GM21528 (cell line): ENCODE measurements around the gene MAN1C1.

Experiments used
- ATAC-seq: cut with Tn5 transposase; IDR thresholded peaks from one replicate; pipeline ENCODE4 v1.9.1; 2021; ENCODE audit warnings: mild to moderate bottlenecking, moderate library complexity; ENCODE audit not compliant: unreplicated experiment, low FRiP score

Gene MAN1C1

DNA sequence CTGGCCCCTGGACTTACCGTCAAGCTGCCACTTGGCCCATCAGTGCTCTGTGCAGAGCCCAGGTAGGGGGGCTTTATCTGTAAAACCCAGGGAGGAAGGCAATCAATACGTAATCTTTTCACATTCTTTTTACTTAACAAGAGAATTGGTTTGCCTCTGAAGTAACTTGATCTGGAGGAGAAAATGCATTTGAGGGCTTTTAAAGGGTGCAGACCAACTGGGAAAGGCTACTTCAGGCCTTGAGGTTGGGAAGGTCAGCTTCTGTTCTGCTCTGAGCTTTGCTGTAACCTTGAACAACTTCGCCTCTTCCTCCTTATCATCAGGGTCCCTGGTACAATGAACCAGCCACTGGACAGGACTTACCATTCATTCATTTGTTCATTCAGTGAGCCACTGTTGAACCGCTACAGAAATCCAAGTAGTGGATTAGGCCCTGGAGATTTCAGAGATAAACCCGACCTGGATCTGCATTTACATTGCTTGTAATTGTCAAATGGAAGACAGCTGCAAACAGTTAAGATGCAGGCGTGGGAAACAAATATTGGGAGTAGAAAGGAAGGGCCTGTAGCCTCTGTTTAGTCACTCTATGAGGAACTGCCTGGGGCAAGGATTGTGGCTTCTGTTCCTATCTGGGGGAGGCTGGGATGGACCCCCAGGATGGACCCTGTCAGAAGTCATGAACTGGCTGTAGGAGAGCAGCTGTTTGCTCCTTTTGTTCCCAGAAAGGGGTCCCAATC is 90.9 kb downstream of the MAN1C1 start:
- ATAC-seq: no peak

DNA sequence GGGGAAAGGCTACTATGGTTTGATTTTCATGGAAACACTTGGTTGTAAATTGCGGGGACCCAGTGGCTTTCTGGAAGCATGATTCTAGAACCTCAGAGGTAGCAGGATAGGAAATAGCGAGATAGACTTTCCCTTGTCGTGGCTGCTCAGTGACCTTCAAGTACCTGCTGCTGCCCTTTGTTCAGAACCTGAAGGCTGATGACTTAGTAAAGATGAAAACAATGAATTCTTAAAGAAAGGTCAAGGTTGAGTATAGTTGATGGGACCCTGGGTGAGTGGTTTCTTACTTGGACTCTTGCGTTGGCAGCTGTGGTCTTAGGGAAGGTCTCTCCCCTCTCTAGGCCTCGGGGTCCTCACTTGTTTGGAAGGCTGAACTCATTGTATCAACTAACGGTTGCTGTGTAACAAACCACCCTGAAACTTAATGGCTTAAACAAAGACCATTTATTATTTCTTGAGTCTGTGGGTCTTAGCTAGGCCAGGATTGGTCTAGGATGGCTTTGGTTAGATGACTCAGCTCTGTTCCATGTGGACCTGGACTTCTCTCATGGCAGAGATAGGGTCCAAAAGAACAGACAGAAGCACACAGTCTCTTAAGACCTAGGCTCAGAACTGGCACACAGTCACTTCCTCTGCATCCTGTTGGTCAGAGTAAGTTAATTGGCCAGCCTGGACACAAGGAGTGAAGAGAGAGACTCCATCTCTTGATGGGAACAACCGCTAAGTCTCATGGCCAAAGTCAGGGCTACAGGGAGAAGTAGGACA is 94.2 kb downstream of the MAN1C1 start:
- no peak for ATAC-seq

DNA sequence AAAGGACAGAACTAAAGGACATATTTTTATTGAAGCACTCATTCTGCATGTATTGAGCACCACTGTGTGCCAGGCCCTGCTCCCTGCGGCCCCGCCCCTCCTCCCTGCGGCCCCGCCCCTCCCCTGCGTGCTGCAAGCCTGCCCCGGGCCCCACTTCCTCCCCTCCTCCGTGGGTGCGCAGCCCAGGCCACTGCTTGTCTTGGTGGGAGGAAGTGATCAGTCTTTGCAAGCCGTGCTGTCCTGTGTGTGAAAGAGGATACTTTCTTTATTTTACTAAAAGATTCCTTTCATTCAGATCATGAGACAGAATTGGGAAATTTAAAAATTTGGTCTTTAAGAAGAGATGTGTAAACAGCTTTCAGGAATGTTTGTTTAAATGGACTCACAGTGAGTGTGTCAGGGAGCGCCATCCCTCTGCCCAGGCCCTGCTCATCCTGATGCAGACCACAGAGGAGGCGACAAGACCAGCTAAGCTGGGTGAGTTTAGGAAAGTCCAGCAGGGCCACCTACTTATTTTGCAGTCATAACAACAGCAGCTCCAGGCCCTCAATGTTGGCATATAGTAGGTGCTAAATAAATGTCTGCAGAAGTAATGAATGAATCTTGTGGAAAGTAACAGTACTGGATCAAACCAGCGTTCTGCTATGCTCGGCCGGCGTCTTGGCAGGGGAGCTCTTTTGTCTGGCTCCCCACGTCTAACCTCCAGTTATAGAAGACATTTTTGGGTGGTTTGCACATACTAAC is 95.1 kb downstream of the MAN1C1 start:
- ATAC-seq: no peak

DNA sequence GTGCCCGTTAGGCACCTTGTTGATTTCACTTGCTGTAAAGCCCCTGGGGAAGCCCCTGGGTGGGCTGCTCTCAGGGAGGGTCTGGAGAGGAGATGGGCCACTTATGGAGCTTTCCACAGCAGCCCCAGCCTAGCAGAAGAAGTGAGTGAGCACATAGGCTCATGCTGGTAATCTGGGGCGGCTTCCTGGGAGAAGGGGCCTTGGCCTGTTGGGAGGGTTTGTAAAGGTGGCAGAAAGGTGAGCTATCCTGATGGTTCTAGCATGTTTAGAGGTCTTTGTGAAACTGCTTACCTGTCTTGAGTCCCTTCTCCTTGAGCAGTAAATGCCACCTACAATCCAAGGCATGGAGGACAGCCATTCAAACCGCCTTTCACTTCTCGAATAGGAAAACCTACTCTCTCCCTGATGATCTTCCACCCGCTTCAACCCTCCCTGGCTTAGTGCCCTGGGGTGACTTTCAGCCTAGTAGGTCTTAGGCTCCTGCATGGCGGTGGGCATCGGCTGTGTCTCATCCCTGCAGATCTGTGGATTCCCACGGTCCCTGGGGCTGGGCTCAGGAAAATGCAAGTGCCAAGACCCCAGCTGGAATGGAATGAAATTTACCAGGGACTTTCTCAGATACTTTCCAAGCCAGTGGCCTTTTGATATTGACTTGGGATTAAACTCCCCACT is 95.8 kb downstream of the MAN1C1 start:
- ATAC-seq: no peak

DNA sequence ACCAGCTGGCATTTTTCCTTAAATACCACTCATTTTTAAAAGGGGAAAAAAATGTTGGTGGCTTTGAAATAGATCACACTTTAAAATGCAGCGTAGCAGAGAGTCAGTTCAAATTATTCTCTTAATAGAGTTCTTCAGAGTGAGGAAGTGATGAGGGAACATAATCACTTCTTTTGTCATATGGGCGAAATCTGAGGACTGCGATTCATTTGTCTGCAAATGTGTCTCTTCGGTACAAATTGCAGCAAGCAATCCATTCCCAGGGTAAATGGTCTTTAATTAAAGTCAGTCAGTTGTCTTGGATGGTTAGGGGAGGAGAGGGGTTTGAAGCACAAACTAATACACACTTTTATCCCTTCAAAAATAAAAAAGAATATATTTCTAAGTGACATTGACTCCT is 97.4 kb downstream of the MAN1C1 start:
- no peak for ATAC-seq

DNA sequence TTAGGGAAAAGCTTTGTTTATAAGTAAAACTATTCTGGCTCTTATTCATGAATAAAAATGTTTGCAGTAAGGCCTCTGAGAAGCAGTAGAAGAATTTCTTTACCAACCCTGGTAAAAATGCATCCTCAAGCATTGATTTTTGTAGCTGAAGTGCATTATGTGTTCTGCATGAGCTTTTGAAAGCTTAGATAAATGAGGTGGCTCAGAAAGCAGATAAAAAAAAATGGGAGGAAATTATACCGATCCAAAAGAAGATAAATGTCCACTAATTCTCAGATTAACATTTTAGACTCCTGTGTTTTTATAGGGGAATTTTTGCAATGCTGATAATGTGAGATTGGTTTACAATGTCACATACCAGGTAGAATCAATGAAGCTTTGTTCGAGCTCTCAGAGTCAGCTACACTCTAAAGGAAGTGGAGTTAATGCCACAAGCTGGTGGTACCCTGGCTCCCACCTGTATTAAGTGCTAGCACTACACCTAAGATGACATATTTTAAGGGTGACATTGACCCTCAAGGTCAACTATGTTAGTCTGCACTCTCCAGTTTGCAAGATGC is 97.9 kb downstream of the MAN1C1 start:
- no peak for ATAC-seq

DNA sequence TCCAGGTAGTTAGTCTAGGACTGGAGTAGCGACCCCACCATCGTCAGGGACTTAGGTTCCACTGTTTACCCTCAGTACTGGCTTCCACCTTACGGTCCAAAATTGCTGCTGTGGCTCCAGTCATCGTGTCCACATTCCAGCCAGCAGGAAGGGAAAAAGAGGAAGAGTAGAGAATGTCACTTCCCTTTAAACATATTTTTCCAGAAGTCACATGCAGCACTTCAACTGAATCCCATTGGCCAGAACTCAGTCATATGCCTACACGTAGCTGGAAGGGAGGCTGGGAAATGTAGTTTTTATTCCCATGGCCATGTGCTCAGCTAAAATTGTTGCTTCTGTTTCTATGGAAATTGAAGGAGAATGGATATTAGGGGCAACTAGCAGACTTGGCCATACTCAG is 99.3 kb downstream of the MAN1C1 start:
- no peak for ATAC-seq

DNA sequence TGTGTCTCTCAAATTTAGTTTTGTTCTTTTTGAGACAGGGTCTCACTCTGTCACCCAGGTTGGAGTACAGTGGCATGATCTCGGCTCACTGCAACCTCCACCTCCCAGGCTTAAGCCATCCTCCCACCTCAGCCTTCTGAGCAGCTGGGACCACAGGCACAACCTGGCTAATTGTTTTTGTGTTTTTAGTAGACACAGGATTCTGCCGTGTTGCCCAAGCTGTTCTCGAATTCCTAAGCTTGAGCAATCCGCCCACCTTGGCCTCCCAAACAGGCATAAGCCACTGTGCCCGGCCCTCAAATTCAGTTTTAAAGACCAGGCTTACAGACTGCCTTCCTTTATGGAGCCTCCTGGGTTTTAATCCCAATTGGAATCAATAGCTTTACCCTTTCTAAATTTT is 99.7 kb downstream of the MAN1C1 start:
- no peak for ATAC-seq

DNA sequence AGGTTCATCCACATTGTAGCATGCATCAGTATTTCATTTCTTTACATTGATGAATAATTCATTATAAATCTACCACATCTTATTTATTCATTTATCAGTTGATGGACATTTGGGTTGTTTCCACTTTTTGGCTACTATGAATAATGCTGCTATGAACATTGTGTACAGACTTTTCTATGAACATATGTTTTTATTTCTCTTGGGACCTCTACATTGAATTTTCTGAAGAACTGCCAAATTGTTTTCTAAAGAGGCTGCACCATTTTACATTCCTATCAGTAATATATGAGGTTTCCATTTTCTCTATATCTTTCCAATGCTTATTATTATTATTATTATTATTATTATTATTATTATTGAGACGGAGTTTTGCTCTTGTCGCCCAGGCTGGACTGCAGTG is 102.1 kb downstream of the MAN1C1 start:
- no peak for ATAC-seq

DNA sequence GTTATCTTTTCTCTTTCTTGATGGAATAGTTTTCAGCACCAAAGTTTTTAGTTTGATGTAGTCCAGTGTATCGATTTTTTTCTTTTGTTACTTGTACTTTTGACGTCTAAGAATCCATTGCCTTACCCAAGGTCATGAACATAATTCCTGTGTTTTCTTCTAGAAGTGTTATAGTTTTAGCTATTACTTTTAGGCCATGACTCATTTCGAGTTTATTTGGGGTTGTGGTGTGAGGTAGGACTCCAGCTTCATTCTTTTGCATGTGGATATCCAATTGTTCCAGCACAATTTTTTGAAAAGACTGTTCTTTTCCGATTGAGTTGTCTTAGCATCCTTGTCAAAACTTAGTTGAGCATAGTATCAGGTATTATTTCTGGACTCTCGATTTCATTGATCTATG is 104.0 kb downstream of the MAN1C1 start:
- ATAC-seq: no peak

DNA sequence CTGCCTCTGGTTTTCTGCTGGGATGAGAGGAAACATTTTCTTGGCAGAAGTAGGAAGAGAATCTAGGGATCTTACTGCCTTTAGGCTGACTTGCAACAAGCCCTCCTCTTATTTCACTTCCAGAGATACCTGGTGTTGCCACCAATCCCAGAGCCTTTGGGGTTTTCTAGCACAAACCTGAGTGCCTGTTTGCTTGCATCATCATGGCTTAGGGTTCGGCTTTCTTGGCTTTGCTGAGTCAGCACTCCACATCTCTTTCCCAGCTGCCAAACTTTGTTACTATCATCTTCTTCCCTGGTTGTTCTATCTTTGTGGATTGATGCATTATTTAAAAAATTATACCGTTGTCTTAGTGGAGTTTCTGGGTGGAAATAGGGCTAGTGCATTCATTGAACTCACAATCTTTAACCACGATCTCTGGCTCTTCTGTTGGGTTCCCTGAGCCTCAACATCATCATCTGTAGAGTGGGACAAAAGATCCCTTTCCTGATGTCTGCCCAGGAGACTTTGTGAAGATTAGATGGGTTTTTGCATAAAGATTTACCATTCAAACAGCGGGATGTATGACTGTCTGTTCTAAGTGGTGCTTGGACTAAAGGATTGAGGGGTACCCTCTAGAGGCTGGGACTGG is 106.8 kb downstream of the MAN1C1 start:
- ATAC-seq: no peak

DNA sequence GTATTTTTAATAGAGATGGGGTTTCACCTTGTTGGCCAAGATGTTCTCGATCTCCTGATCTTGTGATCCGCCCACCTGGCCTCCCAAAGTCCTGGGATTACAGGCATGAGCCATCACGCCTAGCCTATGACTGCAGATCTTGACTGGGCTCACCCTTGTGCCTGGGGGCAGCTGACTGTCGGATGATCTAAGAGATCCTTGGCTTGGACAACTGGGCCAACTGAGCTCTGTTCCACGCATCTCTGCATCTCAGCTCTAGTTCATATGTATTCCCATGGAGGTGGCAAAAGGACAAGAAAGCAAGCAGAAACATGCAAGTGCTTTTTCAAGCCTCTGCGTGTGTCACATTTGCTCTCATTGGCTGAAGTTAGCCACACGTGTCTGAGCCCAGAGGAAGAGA is 107.6 kb downstream of the MAN1C1 start:
- ATAC-seq: no peak

DNA sequence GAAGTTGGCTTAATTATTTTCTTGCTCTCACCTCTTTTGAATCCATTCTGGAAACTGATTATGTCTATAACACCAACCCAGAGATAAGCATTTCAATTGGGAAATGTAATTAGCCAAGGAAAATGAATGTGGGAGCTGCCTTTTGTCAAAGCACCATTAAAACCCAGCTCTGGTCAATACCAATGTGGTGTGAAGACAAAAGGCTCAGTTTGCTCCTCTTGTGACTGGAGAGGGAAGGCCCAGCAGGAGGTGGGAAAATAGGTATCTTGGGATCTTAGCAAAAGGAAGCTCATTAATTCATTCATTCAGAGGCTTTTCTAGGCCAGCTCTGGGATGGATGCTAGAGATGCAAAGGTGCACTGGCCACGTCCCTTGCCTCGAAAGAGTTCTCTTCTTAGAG is 108.4 kb downstream of the MAN1C1 start:
- no peak for ATAC-seq

DNA sequence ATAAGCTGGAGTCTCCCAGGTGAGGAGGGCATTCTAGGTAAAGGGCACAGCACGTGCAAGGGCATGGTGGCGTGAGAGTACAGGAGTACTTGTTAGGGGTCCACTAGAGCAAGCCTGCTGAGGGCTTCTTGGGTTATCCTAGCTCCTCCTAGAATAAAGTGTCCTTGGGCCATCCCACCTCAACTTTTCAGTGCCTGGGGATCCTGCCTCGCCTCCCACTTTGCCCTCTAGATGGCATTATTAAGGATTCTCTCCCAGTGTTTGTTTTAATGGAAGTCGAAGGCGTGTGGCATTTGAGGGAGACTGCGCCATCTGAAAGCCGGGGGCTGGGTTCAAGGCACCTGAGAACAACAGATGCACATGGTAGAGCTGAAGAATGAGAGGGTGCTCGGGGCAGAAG is 108.9 kb downstream of the MAN1C1 start:
- ATAC-seq: no peak

DNA sequence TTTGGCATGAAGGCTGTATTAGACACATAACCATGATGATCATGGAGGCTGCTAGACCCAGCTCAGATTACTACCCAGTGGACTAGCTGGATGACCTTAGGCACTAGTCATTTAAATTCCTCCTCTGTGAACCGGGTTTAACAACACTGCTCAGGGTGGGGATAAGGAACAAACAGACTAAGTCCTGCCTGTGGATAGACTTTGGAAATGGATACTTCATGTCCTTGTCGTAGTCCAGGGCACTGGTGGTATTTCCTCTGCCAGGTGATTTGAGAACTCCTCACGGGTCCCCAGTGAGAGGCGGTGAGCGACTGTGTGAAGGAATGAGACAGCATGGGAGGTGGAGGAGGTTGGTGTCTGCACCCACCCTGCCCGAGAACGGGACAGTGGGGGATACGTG is 110.5 kb downstream of the MAN1C1 start:
- ATAC-seq: no peak

DNA sequence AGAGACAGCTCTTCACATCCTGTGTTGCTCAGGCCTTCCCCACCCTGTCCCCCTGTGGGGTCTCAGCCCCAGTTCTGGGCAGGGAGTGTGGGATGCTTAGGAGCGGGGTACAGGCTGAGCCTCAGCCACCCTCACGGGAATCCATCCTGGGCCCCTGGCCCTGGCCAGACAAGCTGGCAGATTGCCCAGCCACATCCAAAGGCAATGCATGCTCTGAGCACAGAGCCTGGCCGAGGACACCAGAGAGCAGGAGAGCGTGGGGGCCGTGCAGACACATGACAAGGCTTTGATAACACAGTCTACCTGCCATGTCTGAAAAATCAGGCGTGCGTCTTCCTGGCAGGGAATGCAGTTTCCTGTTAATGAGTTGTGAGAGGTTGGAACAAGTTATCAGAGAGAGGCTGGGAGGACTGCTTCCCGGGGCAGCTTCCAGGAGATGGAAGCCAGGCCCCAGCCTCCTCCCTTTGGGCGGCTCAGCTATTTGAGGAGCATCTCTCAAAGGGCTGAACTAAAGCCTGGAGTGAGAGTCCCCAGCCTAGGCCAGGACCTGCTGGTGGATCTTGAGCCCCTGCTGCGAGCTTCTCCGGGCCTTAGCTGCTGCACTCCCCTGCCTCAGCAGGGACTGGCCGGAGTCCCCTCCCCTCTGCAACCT is 111.2 kb downstream of the MAN1C1 start:
- ATAC-seq: no peak

DNA sequence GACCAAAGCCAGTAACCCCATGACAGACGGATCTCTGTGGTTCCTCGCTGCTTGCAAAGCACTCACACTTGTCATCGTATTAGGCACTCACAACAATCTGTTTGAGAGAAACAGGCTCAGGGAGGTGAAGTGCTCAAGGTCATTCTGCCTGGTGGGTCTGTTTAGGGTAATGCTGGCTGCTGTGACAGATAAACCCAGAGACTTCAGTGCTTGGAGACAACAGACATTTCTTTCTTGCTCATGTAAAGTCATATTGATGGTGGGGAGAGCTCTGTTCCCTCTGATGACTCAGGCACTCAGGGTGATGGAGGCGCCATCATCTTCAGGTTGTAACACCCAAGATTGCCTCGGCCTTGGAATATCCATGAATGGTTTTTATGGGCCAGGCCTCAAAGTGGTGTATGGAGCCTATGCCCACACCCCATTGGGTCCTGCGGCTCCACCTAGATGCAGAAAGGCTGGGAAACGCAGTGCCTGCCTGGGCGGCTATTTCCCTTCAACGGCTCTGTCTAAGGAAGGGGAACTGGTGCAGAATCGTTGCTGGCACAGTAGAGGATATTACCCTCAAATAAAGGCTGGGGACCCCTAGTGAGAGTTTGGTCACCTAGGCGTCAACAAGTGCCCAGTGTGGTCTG is 111.8 kb downstream of the MAN1C1 start:
- ATAC-seq: no peak

DNA sequence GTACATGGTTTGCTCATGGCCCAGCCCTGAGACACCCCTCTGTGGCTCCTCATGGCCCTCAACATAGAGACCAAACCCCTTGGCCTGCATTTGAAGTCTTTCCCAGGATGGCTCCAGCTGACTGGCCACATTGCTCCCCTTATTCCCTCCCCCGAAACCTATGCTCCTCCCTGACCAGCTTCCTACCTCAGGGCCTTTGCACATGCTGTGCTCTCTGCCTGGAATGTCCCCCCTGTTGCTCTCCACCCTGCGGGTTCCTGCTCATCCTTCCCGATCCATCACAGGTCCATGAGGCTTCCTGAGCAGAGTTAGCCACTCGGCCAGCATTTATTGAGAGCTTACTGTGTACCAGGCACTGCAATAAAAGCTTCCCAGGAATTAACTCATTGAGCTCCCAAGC is 112.5 kb downstream of the MAN1C1 start:
- no peak for ATAC-seq
